Panc1 (cell line): Measurements from ENCODE around the gene COX6A1. TPM values are rescaled to one million over a fixed set of nuclear protein-coding genes. Genes with fewer than 3 reads are reported as not detected.

Experiments used
- ATAC-seq: fragments of 200-7000 bp; cut with Tn5 transposase; 2 replicates; pipeline ENCODE4 v1.9.1; 2020; ENCODE audit warnings: mild to moderate bottlenecking, moderate library complexity
- BruUV-seq: library from RNA; stranded (reverse); fragments of 400-500 nt; replicated peaks from 2 replicates; lab custom pipeline; 2021; lab: Mats Ljungman, UMichigan
- CTCF ChIA-PET: fragments of 300-600 bp; sonication (Branson Sonifier 250); formaldehyde crosslinking; loops from one replicate; lab custom pipeline; 2022; ENCODE audit warnings: antibody characterized with exemption; lab: Charles Lee
- POLR2A ChIA-PET: fragments of 300-600 bp; sonication (Branson Sonifier 250); formaldehyde crosslinking; loops from one replicate; lab custom pipeline; 2022; ENCODE audit warnings: antibody characterized with exemption; lab: Charles Lee
- DNase-seq: peaks from one replicate; pipeline ENCODE4 v3.0.0-alpha.2; 2010; ENCODE audit warnings: low read depth, low spot score
- H3K27ac ChIP-seq: 2 replicates; pipeline ENCODE4 v1.5.1; 2011; ENCODE audit warnings: mild to moderate bottlenecking, low read length, inconsistent platforms
- H3K27me3 ChIP-seq: fragments of 200-500 bp; sonication (Bioruptor generic); 2 replicates; pipeline ENCODE4 v1.6.0; 2014; ENCODE audit warnings: low read length, inconsistent platforms; ENCODE audit not compliant: control insufficient read depth, insufficient read depth
- H3K36me3 ChIP-seq: fragments of 200-500 bp; sonication (Bioruptor generic); 2 replicates; pipeline ENCODE4 v1.5.1; 2014; ENCODE audit warnings: inconsistent platforms, mild to moderate bottlenecking, low read length, moderate library complexity; ENCODE audit not compliant: control insufficient read depth, insufficient read depth
- H3K4me1 ChIP-seq: 2 replicates; pipeline ENCODE4 v1.5.1; 2011; ENCODE audit warnings: inconsistent platforms, mild to moderate bottlenecking, low read length, moderate library complexity; ENCODE audit not compliant: control insufficient read depth, insufficient read depth
- H3K4me3 ChIP-seq, 2 experiments: 2 replicates each; pipeline ENCODE4 v1.5.1; 2011 to 2012; ENCODE audit warnings: low read depth in 2 of 2, low read length in 2 of 2, mild to moderate bottlenecking in 2 of 2, inconsistent platforms in 1 of 2, moderate library complexity in 1 of 2
- H3K9me3 ChIP-seq: fragments of 200-500 bp; sonication (Bioruptor generic); 2 replicates; pipeline ENCODE4 v1.5.1; 2014; ENCODE audit warnings: low read depth, mild to moderate bottlenecking, inconsistent platforms, low read length, moderate library complexity; ENCODE audit not compliant: control insufficient read depth, insufficient read depth
- POLR2AphosphoS5 ChIP-seq: IDR thresholded peaks from 2 replicates; pipeline ENCODE4 v1.6.1; 2012; ENCODE audit warnings: mild to moderate bottlenecking, low read depth, low read length, moderate library complexity
- SIN3A ChIP-seq: IDR thresholded peaks from 2 replicates; pipeline ENCODE4 v1.6.1; 2012; ENCODE audit warnings: low read depth, mild to moderate bottlenecking, low read length, moderate library complexity, borderline replicate concordance; ENCODE audit not compliant: insufficient read depth
- TCF7L2 ChIP-seq: IDR thresholded peaks from 2 replicates; pipeline ENCODE4 v1.6.1; 2011; ENCODE audit warnings: mild to moderate bottlenecking, low read depth, low read length, inconsistent platforms
- in situ Hi-C: cut with HindIII; loops from 2 replicates; pipeline ENCODE4 v1.10.0; 2016; ENCODE audit warnings: low sequenced_read_pairs, low pct_unique_long_range_greater_than_20kb
- intact Hi-C: fragments of 100-400 bp; cut with micrococcal nuclease; formaldehyde crosslinking; loops from one replicate; pipeline ENCODE4 v1.10.0; 2022; ENCODE audit not compliant: unreplicated experiment
- total RNA-seq: library from RNA; stranded (reverse); gene quantifications from one replicate; pipeline ENCODE4 v1.2.1, GENCODE V29; 2021; ENCODE audit not compliant: unreplicated experiment
- TF ChIP-seq, protein P1 (sequence below): fragments of 450-650 bp; IDR thresholded peaks from 2 replicates; pipeline ENCODE4 v1.5.1; 2017; ENCODE audit warnings: mild to moderate bottlenecking
- TF ChIP-seq, protein P2 (sequence below), 2 experiments: IDR thresholded peaks; 2 replicates each; pipeline ENCODE4 v1.6.1; 2011 to 2012; ENCODE audit warnings: low read depth in 2 of 2, control low read depth in 1 of 2, low read length in 1 of 2, mild to moderate bottlenecking in 1 of 2, moderate library complexity in 1 of 2; ENCODE audit not compliant: insufficient read depth in 1 of 2

COX6A1 gene
- total RNA-seq, 1 experiment from 2014 or later = 557 TPM

DNA sequence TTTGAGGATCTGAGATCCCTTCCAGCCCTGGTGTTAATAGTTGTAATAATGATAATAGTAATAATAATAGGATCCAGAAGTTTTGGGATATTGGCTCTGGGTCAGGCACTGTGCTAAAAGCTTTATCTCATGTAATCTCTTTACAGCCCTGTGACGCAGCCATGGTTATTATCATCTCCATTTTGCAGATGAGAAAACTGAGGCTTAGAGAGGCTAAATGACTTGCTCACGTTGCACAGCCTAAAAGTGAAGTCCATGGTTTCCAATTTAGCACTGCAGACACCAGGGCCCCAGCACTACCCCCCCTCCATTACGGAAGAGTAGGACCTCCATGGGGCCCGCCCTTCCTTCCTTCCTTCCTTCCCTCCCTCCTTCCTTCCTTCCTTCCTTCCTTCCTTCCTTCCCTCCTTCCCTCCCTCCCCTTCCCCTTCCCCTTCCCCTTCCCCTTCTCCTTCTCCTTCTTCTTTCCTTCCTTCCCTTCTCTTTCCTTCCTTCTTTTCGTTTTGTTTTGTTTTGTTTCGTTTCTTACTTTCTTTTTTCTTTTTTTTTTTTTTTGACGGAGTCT lies 14.9 kb upstream of the COX6A1 start:
- no peaks in the 10 kb centered on the region for H3K9me3 ChIP-seq
- TF ChIP-seq TCF7L2 = no peak
- no peak for TF ChIP-seq SIN3A
- TF ChIP-seq, protein P1, sequence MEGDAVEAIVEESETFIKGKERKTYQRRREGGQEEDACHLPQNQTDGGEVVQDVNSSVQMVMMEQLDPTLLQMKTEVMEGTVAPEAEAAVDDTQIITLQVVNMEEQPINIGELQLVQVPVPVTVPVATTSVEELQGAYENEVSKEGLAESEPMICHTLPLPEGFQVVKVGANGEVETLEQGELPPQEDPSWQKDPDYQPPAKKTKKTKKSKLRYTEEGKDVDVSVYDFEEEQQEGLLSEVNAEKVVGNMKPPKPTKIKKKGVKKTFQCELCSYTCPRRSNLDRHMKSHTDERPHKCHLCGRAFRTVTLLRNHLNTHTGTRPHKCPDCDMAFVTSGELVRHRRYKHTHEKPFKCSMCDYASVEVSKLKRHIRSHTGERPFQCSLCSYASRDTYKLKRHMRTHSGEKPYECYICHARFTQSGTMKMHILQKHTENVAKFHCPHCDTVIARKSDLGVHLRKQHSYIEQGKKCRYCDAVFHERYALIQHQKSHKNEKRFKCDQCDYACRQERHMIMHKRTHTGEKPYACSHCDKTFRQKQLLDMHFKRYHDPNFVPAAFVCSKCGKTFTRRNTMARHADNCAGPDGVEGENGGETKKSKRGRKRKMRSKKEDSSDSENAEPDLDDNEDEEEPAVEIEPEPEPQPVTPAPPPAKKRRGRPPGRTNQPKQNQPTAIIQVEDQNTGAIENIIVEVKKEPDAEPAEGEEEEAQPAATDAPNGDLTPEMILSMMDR = no peak
- no peak for TF ChIP-seq POLR2AphosphoS5
- TF ChIP-seq, protein P2, sequence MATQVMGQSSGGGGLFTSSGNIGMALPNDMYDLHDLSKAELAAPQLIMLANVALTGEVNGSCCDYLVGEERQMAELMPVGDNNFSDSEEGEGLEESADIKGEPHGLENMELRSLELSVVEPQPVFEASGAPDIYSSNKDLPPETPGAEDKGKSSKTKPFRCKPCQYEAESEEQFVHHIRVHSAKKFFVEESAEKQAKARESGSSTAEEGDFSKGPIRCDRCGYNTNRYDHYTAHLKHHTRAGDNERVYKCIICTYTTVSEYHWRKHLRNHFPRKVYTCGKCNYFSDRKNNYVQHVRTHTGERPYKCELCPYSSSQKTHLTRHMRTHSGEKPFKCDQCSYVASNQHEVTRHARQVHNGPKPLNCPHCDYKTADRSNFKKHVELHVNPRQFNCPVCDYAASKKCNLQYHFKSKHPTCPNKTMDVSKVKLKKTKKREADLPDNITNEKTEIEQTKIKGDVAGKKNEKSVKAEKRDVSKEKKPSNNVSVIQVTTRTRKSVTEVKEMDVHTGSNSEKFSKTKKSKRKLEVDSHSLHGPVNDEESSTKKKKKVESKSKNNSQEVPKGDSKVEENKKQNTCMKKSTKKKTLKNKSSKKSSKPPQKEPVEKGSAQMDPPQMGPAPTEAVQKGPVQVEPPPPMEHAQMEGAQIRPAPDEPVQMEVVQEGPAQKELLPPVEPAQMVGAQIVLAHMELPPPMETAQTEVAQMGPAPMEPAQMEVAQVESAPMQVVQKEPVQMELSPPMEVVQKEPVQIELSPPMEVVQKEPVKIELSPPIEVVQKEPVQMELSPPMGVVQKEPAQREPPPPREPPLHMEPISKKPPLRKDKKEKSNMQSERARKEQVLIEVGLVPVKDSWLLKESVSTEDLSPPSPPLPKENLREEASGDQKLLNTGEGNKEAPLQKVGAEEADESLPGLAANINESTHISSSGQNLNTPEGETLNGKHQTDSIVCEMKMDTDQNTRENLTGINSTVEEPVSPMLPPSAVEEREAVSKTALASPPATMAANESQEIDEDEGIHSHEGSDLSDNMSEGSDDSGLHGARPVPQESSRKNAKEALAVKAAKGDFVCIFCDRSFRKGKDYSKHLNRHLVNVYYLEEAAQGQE (IDR thresholded peaks at IDR 0.05; ENCODE audit: insufficient read depth in 1 of 2, low read depth in 2 of 2, low read length in 1 of 2) = no peak
- H3K4me1 ChIP-seq = no peaks in the 10 kb centered on the region
- H3K27me3 ChIP-seq = no peaks in the 10 kb centered on the region
- BruUV-seq = no TSS peak
- DNase-seq (no peak), ATAC-seq (no peak)
- H3K4me3 ChIP-seq = no peak overlapping the region
- ChIA-PET CTCF (no interaction called here), POLR2A (interaction anchor here (0.6 to 0.7 kb wide), 2 partner anchors 38 to 250 kb away, joined by 15 to 19 read pairs; no protein-coding TSS in a partner anchor)
- intact Hi-C loops = no loop called here
- in situ Hi-C loops = no loop called here
- H3K36me3 ChIP-seq = no peaks in the 10 kb centered on the region
- H3K27ac ChIP-seq = no peak overlapping the region

DNA sequence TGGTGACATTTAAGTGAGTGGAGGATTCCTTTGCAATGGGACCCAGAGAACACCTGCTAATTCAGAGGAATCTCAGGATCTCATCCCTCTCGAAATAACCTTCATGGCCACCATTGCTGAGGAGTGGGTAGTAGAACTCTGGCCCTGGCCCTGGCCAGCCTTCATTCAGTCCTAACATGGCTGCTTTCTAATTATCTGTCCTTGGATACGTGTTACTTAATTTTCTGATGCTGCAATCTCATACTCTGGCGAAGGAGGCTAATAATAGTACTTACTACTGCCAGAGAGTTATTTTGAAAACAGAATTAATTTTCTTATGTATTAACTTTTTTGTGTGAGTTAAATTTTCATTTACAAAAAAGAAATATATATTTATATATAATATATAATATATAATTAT lies 12.1 kb upstream of the COX6A1 start:
- ChIA-PET POLR2A (no interaction called here), CTCF (no interaction called here)
- H3K36me3 ChIP-seq = no peaks in the 10 kb centered on the region
- TF ChIP-seq, protein P1 = no peak
- TF ChIP-seq SIN3A (no peak), POLR2AphosphoS5 (no peak), TCF7L2 (no peak)
- TF ChIP-seq, protein P2 (IDR thresholded peaks at IDR 0.05; ENCODE audit: insufficient read depth in 1 of 2, low read depth in 2 of 2, low read length in 1 of 2) = no peak
- no peak overlapping the region for H3K27ac ChIP-seq
- H3K9me3 ChIP-seq = no peaks in the 10 kb centered on the region
- ATAC-seq (no peak), DNase-seq (no peak)
- no peaks in the 10 kb centered on the region for H3K4me1 ChIP-seq
- no peaks in the 10 kb centered on the region for H3K27me3 ChIP-seq
- intact Hi-C loops = no loop called here
- no TSS peak for BruUV-seq
- H3K4me3 ChIP-seq = no peak overlapping the region
- in situ Hi-C loops = no loop called here
